ENCODE data around the gene UNC79.

GRCh38 chr14:93654599-93654998 lies 223.9 kb downstream of the UNC79 start:
- no peak for TF ChIP-seq EZH2 (IDR thresholded peaks at IDR 0.05; ENCODE audit: insufficient read depth, poor library complexity, severe bottlenecking)
- no peak for TF ChIP-seq EZH2phosphoT487 (IDR thresholded peaks at IDR 0.05; ENCODE audit: insufficient read depth, low read depth)
